ENCODE results near the gene CYFIP1.

The CYFIP1 gene

GRCh38 chr15:22950256-22950990 is 29.7 kb downstream of the CYFIP1 start:
- H2AFZ ChIP-seq (ENCODE audit: low read length) = no peak overlapping the region
- peak overlapping the region in 1 of 2 donors; percentile 61 for H3K4me3 ChIP-seq (ENCODE audit: low read length in 2 of 2)
- peak overlapping the region; percentile 57 for H4K91ac ChIP-seq (ENCODE audit: low read depth, low read length, poor library complexity)

GRCh38 chr15:22949074-22949547 is 31.1 kb downstream of the CYFIP1 start:
- Histone ChIP-seq H4K8ac (ENCODE audit: low read depth, low read length) (no peak overlapping the region), H3K27me3 (ENCODE audit: control insufficient read depth in 3 of 3, insufficient read depth in 3 of 3, low read depth in 1 of 3, low read length in 3 of 3) (no peaks in the 10 kb centered on the region), H2BK12ac (ENCODE audit: low read length) (no peak overlapping the region), H2BK5ac (ENCODE audit: low read length) (no peak overlapping the region), H3K18ac (ENCODE audit: low read length) (peak overlapping the region; percentile 70), H3K36me3 (replicated peaks in 1 of 2; ENCODE audit: control insufficient read depth in 2 of 2, insufficient read depth in 2 of 2, low read length in 2 of 2) (peaks cover 9 to 21% of the 10 kb centered on the region in 2 donors), H3K4me1 (ENCODE audit: control insufficient read depth in 2 of 2, insufficient read depth in 1 of 2, low read depth in 1 of 2, low read length in 2 of 2) (peaks cover 11 to 17% of the 10 kb centered on the region in 2 donors), H2BK15ac (ENCODE audit: low read length) (no peak overlapping the region), H3K4me2 (ENCODE audit: insufficient read depth, low read length, poor library complexity, severe bottlenecking) (no peak overlapping the region), H4K91ac (ENCODE audit: low read depth, low read length, poor library complexity) (no peak overlapping the region), H2BK120ac (ENCODE audit: low read depth, low read length) (no peak overlapping the region), H3K4me3 (ENCODE audit: low read length in 2 of 2) (no peak overlapping the region), H3K14ac (ENCODE audit: low read length) (no peak overlapping the region), H2AFZ (ENCODE audit: low read length) (no peak overlapping the region), H3K9me3 (replicated peaks in 1 of 2; ENCODE audit: control insufficient read depth in 2 of 2, insufficient read depth in 1 of 2, low read depth in 1 of 2, low read length in 2 of 2) (no peaks in the 10 kb centered on the region), H3K23ac (ENCODE audit: low read depth, low read length, poor library complexity) (peak overlapping the region; percentile 66), H3K4ac (ENCODE audit: low read length) (no peak overlapping the region), H2AK5ac (ENCODE audit: low read depth, low read length) (peak overlapping the region; percentile 13), H3K27ac (replicated peaks; ENCODE audit: low read length) (peak overlapping the region; percentile 40), H3K9ac (ENCODE audit: low read depth, low read length, poor library complexity) (peak overlapping the region; percentile 72), H3K79me1 (ENCODE audit: low read depth, low read length) (peaks cover 10% of the 10 kb centered on the region)
- no CpG with 5 or more reads among the region's 21 CpGs for WGBS, 2 donors (ENCODE audit: extremely low coverage in 2 of 2, insufficient read length in 2 of 2, insufficient replicate concordance in 1 of 2)
- DNase-seq (ENCODE audit: low spot score) = peak; percentile 54

More at GRCh38 chr15:22950256-22950990, 29.7 kb downstream of the CYFIP1 start:
- DNase-seq (ENCODE audit: low spot score) = no peak
- Histone ChIP-seq H3K27me3 (ENCODE audit: control insufficient read depth in 3 of 3, insufficient read depth in 3 of 3, low read depth in 1 of 3, low read length in 3 of 3) (no peaks in the 10 kb centered on the region), H3K27ac (replicated peaks; ENCODE audit: low read length) (no peak overlapping the region), H2AK5ac (ENCODE audit: low read depth, low read length) (no peak overlapping the region), H3K18ac (ENCODE audit: low read length) (peak overlapping the region; percentile 22), H2BK5ac (ENCODE audit: low read length) (no peak overlapping the region), H3K4ac (ENCODE audit: low read length) (no peak overlapping the region), H3K79me1 (ENCODE audit: low read depth, low read length) (peaks cover 11% of the 10 kb centered on the region), H4K8ac (ENCODE audit: low read depth, low read length) (no peak overlapping the region), H3K9ac (ENCODE audit: low read depth, low read length, poor library complexity) (peak overlapping the region; percentile 63), H3K4me1 (ENCODE audit: control insufficient read depth in 2 of 2, insufficient read depth in 1 of 2, low read depth in 1 of 2, low read length in 2 of 2) (peaks cover 11 to 20% of the 10 kb centered on the region in 2 donors), H3K36me3 (replicated peaks in 1 of 2; ENCODE audit: control insufficient read depth in 2 of 2, insufficient read depth in 2 of 2, low read length in 2 of 2) (peaks cover 3 to 9% of the 10 kb centered on the region in 2 donors), H3K23ac (ENCODE audit: low read depth, low read length, poor library complexity) (no peak overlapping the region), H2BK12ac (ENCODE audit: low read length) (no peak overlapping the region), H2BK15ac (ENCODE audit: low read length) (no peak overlapping the region), H2BK120ac (ENCODE audit: low read depth, low read length) (no peak overlapping the region), H3K9me3 (replicated peaks in 1 of 2; ENCODE audit: control insufficient read depth in 2 of 2, insufficient read depth in 1 of 2, low read depth in 1 of 2, low read length in 2 of 2) (no peaks in the 10 kb centered on the region), H3K4me2 (ENCODE audit: insufficient read depth, low read length, poor library complexity, severe bottlenecking) (no peak overlapping the region), H3K14ac (ENCODE audit: low read length) (no peak overlapping the region)
- WGBS, 2 donors (ENCODE audit: extremely low coverage in 2 of 2, insufficient read length in 2 of 2, insufficient replicate concordance in 1 of 2) = no CpG with 5 or more reads among the region's 25 CpGs

GRCh38 chr15:22948056-22948455 is 32.1 kb downstream of the CYFIP1 start:
- Histone ChIP-seq H3K36me3 (replicated peaks in 1 of 2; ENCODE audit: control insufficient read depth in 2 of 2, insufficient read depth in 2 of 2, low read length in 2 of 2) (peaks cover 15 to 30% of the 10 kb centered on the region in 2 donors), H3K79me1 (ENCODE audit: low read depth, low read length) (peaks cover 12% of the 10 kb centered on the region), H3K18ac (ENCODE audit: low read length) (peak overlapping the region; percentile 11), H2AK5ac (ENCODE audit: low read depth, low read length) (peak overlapping the region; percentile 83), H3K27me3 (ENCODE audit: control insufficient read depth in 3 of 3, insufficient read depth in 3 of 3, low read depth in 1 of 3, low read length in 3 of 3) (no peaks in the 10 kb centered on the region), H3K27ac (replicated peaks; ENCODE audit: low read length) (no peak overlapping the region), H2BK5ac (ENCODE audit: low read length) (no peak overlapping the region), H3K4ac (ENCODE audit: low read length) (no peak overlapping the region), H3K4me3 (ENCODE audit: low read length in 2 of 2) (no peak overlapping the region), H3K4me1 (ENCODE audit: control insufficient read depth in 2 of 2, insufficient read depth in 1 of 2, low read depth in 1 of 2, low read length in 2 of 2) (peaks cover 5 to 11% of the 10 kb centered on the region in 2 donors), H2AFZ (ENCODE audit: low read length) (no peak overlapping the region), H3K9ac (ENCODE audit: low read depth, low read length, poor library complexity) (no peak overlapping the region), H2BK15ac (ENCODE audit: low read length) (no peak overlapping the region), H4K8ac (ENCODE audit: low read depth, low read length) (no peak overlapping the region), H3K9me3 (replicated peaks in 1 of 2; ENCODE audit: control insufficient read depth in 2 of 2, insufficient read depth in 1 of 2, low read depth in 1 of 2, low read length in 2 of 2) (no peaks in the 10 kb centered on the region), H4K91ac (ENCODE audit: low read depth, low read length, poor library complexity) (no peak overlapping the region), H3K14ac (ENCODE audit: low read length) (no peak overlapping the region), H2BK120ac (ENCODE audit: low read depth, low read length) (no peak overlapping the region), H2BK12ac (ENCODE audit: low read length) (no peak overlapping the region), H3K4me2 (ENCODE audit: insufficient read depth, low read length, poor library complexity, severe bottlenecking) (no peak overlapping the region), H3K23ac (ENCODE audit: low read depth, low read length, poor library complexity) (no peak overlapping the region)
- WGBS, 2 donors (ENCODE audit: extremely low coverage in 2 of 2, insufficient read length in 2 of 2, insufficient replicate concordance in 1 of 2) = no CpG with 5 or more reads among the region's 4 CpGs
- DNase-seq (ENCODE audit: low spot score) = no peak

All from neuronal stem cell (in vitro differentiated cells).